Measurements from ENCODE around the gene CCL28. TPM values are rescaled to one million over a fixed set of nuclear protein-coding genes. Genes with fewer than 3 reads are reported as not detected.
"Not testable (repeated sequence)": the region's sequence is repeated elsewhere in the genome, so short reads cannot be mapped to it uniquely, and the experiment has no call there.

The CCL28 gene
- total RNA-seq, 1 donor from 2014 or later = not detected

DNA sequence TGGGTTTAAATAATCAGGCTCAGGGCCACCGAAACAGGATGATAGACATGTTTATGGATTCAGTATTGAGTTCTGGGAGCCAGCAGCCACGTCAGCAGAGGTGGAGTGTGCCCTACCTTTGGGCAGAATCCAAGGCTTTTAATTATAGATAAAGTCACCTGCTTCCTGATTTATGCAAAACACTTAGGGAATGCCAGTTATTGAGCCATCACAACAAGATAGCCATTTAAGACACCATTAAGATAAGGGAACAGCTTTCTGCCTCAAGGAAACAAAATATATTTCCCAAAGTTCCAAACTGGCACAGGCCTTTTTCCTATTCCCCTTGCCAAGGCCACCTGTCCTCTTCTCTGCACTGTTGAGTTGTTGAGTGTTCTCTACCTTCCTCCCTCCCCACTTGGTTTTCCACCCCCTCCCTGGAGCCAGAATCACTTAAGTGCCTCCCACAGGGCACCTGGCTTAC is 2.4 kb downstream of the CCL28 start:
- Mint-ChIP-seq H3K4me1 (no peaks in the 10 kb centered on the region), H3K9me3 (no peaks in the 10 kb centered on the region), H3K27me3 (ENCODE audit: low read depth) (peaks cover 7% of the 10 kb centered on the region), H3K4me3 (no peak overlapping the region), H3K27ac (ENCODE audit: unreplicated experiment) (no peak overlapping the region), H3K36me3 (ENCODE audit: low read depth) (no peaks in the 10 kb centered on the region)
- no peak for DNase-seq (ENCODE audit: low read depth, low spot score)
- TF ChIP-seq, protein P1, sequence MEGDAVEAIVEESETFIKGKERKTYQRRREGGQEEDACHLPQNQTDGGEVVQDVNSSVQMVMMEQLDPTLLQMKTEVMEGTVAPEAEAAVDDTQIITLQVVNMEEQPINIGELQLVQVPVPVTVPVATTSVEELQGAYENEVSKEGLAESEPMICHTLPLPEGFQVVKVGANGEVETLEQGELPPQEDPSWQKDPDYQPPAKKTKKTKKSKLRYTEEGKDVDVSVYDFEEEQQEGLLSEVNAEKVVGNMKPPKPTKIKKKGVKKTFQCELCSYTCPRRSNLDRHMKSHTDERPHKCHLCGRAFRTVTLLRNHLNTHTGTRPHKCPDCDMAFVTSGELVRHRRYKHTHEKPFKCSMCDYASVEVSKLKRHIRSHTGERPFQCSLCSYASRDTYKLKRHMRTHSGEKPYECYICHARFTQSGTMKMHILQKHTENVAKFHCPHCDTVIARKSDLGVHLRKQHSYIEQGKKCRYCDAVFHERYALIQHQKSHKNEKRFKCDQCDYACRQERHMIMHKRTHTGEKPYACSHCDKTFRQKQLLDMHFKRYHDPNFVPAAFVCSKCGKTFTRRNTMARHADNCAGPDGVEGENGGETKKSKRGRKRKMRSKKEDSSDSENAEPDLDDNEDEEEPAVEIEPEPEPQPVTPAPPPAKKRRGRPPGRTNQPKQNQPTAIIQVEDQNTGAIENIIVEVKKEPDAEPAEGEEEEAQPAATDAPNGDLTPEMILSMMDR (conservative IDR thresholded peaks at IDR 0.05) = no peak

DNA sequence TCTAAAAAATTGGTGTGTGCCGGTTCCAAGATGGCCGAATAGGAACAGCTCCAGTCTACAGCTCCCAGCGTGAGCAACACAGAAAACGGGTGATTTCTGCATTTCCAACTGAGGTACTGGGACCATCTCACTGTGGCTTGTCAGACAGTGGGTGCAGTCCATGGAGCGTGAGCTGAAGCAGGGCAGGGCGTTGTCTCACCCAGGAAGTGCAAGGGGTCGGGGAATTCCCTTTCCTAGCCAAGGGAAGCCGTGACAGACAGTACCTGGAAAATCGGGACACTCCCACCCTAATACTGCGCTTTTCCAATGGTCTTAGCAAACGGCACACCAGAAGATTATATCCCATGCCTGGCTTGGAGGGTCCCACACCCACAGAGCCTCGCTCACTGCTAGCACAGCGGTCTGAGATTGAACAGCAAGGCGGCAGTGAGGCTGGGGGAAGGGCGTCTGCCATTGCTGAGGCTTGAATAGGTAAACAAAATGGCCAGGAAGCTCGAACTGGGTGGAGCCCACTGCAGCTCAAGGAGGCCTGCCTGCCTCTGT is 9.6 kb downstream of the CCL28 start:
- H3K27me3 Mint-ChIP-seq (ENCODE audit: low read depth) = peaks cover 23% of the 10 kb centered on the region
- H3K9me3 Mint-ChIP-seq; H3K4me1 Mint-ChIP-seq; H3K27ac Mint-ChIP-seq (ENCODE audit: unreplicated experiment); DNase-seq (ENCODE audit: low read depth, low spot score); H3K4me3 Mint-ChIP-seq; H3K36me3 Mint-ChIP-seq (ENCODE audit: low read depth): not testable (repeated sequence)

DNA sequence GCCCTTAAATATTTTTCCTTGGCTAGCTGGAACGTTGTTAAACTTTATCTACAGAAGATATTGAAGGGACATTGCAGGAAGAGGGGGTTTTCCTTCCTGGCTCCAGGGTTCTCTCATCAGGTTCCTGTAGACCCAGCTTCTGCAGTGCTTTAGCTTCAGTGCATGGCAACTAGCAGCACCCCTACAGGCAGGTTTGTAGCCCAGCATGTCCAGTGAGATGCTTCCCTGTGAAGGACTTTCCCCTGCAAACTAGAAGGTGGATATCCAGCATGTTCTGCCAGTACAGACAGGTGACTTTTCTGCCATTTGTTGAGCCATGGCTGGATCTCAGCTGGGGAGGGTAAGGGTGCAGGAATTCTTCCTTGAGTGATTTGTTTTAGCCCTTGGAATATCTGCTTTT is 10.4 kb downstream of the CCL28 start:
- peaks cover 23% of the 10 kb centered on the region for H3K27me3 Mint-ChIP-seq (ENCODE audit: low read depth)
- H3K4me1 Mint-ChIP-seq = no peaks in the 10 kb centered on the region
- TF ChIP-seq, protein P1 (conservative IDR thresholded peaks at IDR 0.05) = peak; percentile 31
- no peaks in the 10 kb centered on the region for H3K36me3 Mint-ChIP-seq (ENCODE audit: low read depth)
- H3K9me3 Mint-ChIP-seq = no peaks in the 10 kb centered on the region
- no peak overlapping the region for H3K27ac Mint-ChIP-seq (ENCODE audit: unreplicated experiment)
- no peak overlapping the region for H3K4me3 Mint-ChIP-seq
- no peak for DNase-seq (ENCODE audit: low read depth, low spot score)

DNA sequence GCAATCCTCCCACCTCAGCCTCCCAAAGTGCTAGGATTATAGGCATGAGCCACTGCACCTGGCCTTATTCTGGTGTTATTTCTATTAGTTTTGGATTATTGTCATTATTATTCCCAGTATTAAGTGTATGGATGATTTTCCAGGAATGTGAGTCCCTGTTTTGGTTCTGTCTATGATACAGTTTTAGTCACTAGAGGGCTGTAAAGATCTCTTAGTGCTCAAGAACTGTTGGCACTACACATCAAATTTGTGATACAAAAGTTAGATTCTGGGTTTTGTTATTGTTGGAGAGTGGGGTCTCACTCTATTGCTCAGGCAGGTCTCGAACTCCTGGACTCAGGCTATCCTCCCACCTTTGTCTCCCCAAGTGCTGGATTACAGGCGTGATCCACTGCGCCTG is 12.1 kb downstream of the CCL28 start:
- no peaks in the 10 kb centered on the region for H3K4me1 Mint-ChIP-seq
- peaks cover 18% of the 10 kb centered on the region for H3K27me3 Mint-ChIP-seq (ENCODE audit: low read depth)
- no peak overlapping the region for H3K4me3 Mint-ChIP-seq
- H3K27ac Mint-ChIP-seq (ENCODE audit: unreplicated experiment) = no peak overlapping the region
- H3K9me3 Mint-ChIP-seq = no peaks in the 10 kb centered on the region
- no peak for DNase-seq (ENCODE audit: low read depth, low spot score)
- TF ChIP-seq, protein P1 (conservative IDR thresholded peaks at IDR 0.05) = no peak
- H3K36me3 Mint-ChIP-seq (ENCODE audit: low read depth) = no peaks in the 10 kb centered on the region

DNA sequence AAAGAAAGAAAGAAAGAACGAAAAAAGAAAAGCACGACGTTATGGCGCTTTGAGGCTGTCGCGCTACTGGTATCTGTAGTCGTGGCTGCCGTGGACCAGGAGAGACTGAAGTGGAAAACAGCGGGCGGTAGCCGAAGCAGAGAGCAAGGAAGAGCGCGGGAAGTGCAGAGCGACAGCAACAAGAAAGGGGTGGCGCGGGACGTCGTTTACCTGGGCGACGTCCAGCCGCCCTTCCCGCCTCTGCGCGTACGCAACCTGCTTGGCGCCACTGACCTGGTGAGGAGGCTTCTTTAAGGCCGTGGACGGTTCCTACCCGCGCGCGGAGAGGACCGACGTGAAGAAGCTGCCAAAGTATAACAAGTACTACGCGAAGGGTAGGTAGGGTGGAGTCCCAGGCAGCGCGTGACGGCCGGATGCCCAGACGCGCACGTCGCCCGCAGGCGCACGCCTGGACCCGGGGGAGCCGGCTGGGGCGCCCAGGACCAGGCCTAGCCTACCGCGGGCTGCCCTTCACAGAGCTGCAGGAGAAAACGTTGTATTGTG is 15.4 kb downstream of the CCL28 start:
- DNase-seq (ENCODE audit: low read depth, low spot score) = no peak
- Mint-ChIP-seq H3K4me3 (no peak overlapping the region), H3K9me3 (no peaks in the 10 kb centered on the region), H3K4me1 (no peaks in the 10 kb centered on the region), H3K27ac (ENCODE audit: unreplicated experiment) (no peak overlapping the region), H3K36me3 (ENCODE audit: low read depth) (no peaks in the 10 kb centered on the region), H3K27me3 (ENCODE audit: low read depth) (no peaks in the 10 kb centered on the region)
- TF ChIP-seq, protein P1 (conservative IDR thresholded peaks at IDR 0.05) = no peak

DNA sequence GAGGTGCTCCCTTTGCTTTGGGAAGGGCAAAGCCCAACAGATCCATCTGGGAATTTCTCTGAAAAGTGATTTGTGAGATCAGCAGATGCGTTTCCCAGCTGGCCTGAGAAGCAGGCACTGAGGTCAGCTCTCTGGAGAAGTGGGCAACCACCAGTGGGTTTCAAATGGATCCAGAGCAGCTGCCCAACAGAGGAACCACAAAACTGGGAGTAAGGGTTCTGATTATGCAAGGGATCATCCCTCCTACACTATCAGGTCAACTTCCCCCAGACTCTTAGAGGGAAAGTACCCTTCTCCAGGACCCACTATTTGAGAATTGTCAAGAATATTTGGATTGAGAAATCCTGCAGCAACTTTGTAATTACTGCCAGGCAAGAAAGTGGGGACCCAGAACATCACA is 21.7 kb downstream of the CCL28 start:
- no peak for DNase-seq (ENCODE audit: low read depth, low spot score)
- H3K4me1 Mint-ChIP-seq = no peaks in the 10 kb centered on the region
- H3K27ac Mint-ChIP-seq (ENCODE audit: unreplicated experiment) = no peak overlapping the region
- H3K36me3 Mint-ChIP-seq (ENCODE audit: low read depth) = no peaks in the 10 kb centered on the region
- TF ChIP-seq, protein P1 (conservative IDR thresholded peaks at IDR 0.05) = no peak
- peaks cover 2% of the 10 kb centered on the region for H3K27me3 Mint-ChIP-seq (ENCODE audit: low read depth)
- H3K4me3 Mint-ChIP-seq = no peak overlapping the region
- H3K9me3 Mint-ChIP-seq = no peaks in the 10 kb centered on the region

Measured in neural crest cell (in vitro differentiated cells).